CD14-positive monocyte (primary cell): ENCODE measurements around the gene CNTN4. TPM values are rescaled to one million over a fixed set of nuclear protein-coding genes. Genes with fewer than 3 reads are reported as not detected.

Experiments
- DNase-seq, 3 donors: peaks; one replicate each; pipeline ENCODE4 v3.0.0-alpha.2; 2011 to 2022
- H2AFZ ChIP-seq: 2 replicates; pipeline ENCODE4 v1.6.0; 2012; ENCODE audit warnings: mild to moderate bottlenecking, low read depth, low read length, inconsistent platforms; ENCODE audit not compliant: insufficient read depth, poor library complexity, severe bottlenecking
- H3K27ac ChIP-seq, 2 donors: 1 replicate in 1 of 2; 2 replicates in 1 of 2; pipeline ENCODE4 v1.5.1; 2012 to 2013; ENCODE audit warnings: low read length in 2 of 2, control low read depth in 1 of 2, inconsistent platforms in 1 of 2, low read depth in 1 of 2, mild to moderate bottlenecking in 1 of 2
- H3K27me3 ChIP-seq, 2 donors: one replicate each; pipeline versions ENCODE4 v1.6.0 to v1.6.1; 2011 to 2013; ENCODE audit warnings: low read length in 2 of 2; ENCODE audit not compliant: control insufficient read depth in 2 of 2, insufficient read depth in 2 of 2
- H3K36me3 ChIP-seq, 2 donors: replicated peaks in 1 of 2; 1 replicate in 1 of 2; 2 replicates in 1 of 2; pipeline versions ENCODE4 v1.5.1 to v1.6.1; 2012 to 2013; ENCODE audit warnings: low read length in 2 of 2, control low read depth in 1 of 2, inconsistent platforms in 1 of 2, mild to moderate bottlenecking in 1 of 2; ENCODE audit not compliant: insufficient read depth in 2 of 2, control insufficient read depth in 1 of 2
- H3K4me1 ChIP-seq, 2 donors: 1 replicate in 1 of 2; 2 replicates in 1 of 2; pipeline versions ENCODE4 v1.5.1 to v1.6.1; 2012 to 2013; ENCODE audit warnings: low read length in 2 of 2, control low read depth in 1 of 2, inconsistent platforms in 1 of 2, mild to moderate bottlenecking in 1 of 2, moderate library complexity in 1 of 2; ENCODE audit not compliant: insufficient read depth in 2 of 2, control insufficient read depth in 1 of 2
- H3K4me2 ChIP-seq: replicated peaks from 2 replicates; pipeline ENCODE3; 2012; ENCODE audit warnings: low read length, moderate library complexity, mild to moderate bottlenecking; ENCODE audit not compliant: poor library complexity, severe bottlenecking; ENCODE audit errors: extremely low read depth
- H3K4me3 ChIP-seq, 3 experiments: fragments of 200-600 bp in 1 of 3; sonication (generic) in 1 of 3; replicated peaks in 1 of 3; 1 replicate in 2 of 3; 2 replicates in 1 of 3; pipeline ENCODE4 v1.5.1; 2011 to 2013; ENCODE audit warnings: low read length in 3 of 3, mild to moderate bottlenecking in 3 of 3, control low read depth in 2 of 3, low read depth in 2 of 3, inconsistent platforms in 1 of 3, moderate library complexity in 1 of 3
- H3K79me2 ChIP-seq: 2 replicates; pipeline ENCODE4 v1.6.0; 2012; ENCODE audit warnings: mild to moderate bottlenecking, control low read depth, inconsistent platforms, low read length, moderate library complexity; ENCODE audit not compliant: insufficient read depth
- H3K9ac ChIP-seq: 2 replicates; pipeline ENCODE4 v1.6.0; 2017; ENCODE audit warnings: low read length, mild to moderate bottlenecking; ENCODE audit not compliant: insufficient read depth, poor library complexity, severe bottlenecking
- H3K9me3 ChIP-seq, 2 donors: replicated peaks in 1 of 2; 1 replicate in 1 of 2; 2 replicates in 1 of 2; pipeline versions ENCODE4 v1.5.1 to v1.6.1; 2012 to 2013; ENCODE audit warnings: low read length in 2 of 2, control low read depth in 1 of 2; ENCODE audit not compliant: control insufficient read depth in 1 of 2, insufficient read depth in 1 of 2
- H4K20me1 ChIP-seq: 2 replicates; pipeline ENCODE4 v1.6.0; 2012; ENCODE audit warnings: mild to moderate bottlenecking, low read length, control low read depth, moderate library complexity; ENCODE audit not compliant: insufficient read depth
- H3K27ac Mint-ChIP-seq, 7 donors: one replicate each; pipeline ENCODE4 v1.8.0; 2020; ENCODE audit warnings: mild to moderate bottlenecking in 7 of 7, mixed read lengths in 7 of 7, moderate library complexity in 6 of 7, inconsistent platforms in 2 of 7
- H3K27me3 Mint-ChIP-seq, 3 donors: one replicate each; pipeline ENCODE4 v1.8.0; 2021 to 2022; ENCODE audit warnings: low read depth in 3 of 3, mild to moderate bottlenecking in 3 of 3, mixed read lengths in 3 of 3, moderate library complexity in 3 of 3, inconsistent platforms in 1 of 3
- H3K36me3 Mint-ChIP-seq, 2 donors: one replicate each; pipeline ENCODE4 v1.8.0; 2020; ENCODE audit warnings: mixed read lengths in 2 of 2, inconsistent platforms in 1 of 2, mild to moderate bottlenecking in 1 of 2
- H3K4me1 Mint-ChIP-seq: one replicate; pipeline ENCODE4 v1.8.0; 2020; ENCODE audit warnings: mild to moderate bottlenecking, mixed read lengths
- H3K4me3 Mint-ChIP-seq, 2 donors: one replicate each; pipeline ENCODE4 v1.8.0; 2020; ENCODE audit warnings: mild to moderate bottlenecking in 2 of 2, mixed read lengths in 2 of 2, moderate library complexity in 1 of 2
- H3K9me3 Mint-ChIP-seq, 7 donors: one replicate each; pipeline ENCODE4 v1.8.0; 2020 to 2022; ENCODE audit warnings: mixed read lengths in 7 of 7, mild to moderate bottlenecking in 6 of 7, moderate library complexity in 6 of 7, inconsistent platforms in 2 of 7
- CTCF ChIP-seq: fragments of 200-600 bp; IDR thresholded peaks from one replicate; pipeline ENCODE4 v1.8.0; 2022; ENCODE audit warnings: antibody characterized with exemption, mild to moderate bottlenecking
- WGBS: methylation state at CpG from one replicate; pipeline ENCODE4 v1.1.5; 2013; ENCODE audit warnings: missing lambda C conversion rate; ENCODE audit not compliant: insufficient coverage; 5-methylcytosine and 5-hydroxymethylcytosine counted together
- intact Hi-C, 2 donors: fragments of 100-400 bp; cut with micrococcal nuclease; formaldehyde crosslinking; loops; one replicate each; pipeline versions ENCODE4 v1.15.0 to v1.15.1; 2023
- polyA plus RNA-seq, 3 donors: library from polyadenylated mRNA; depleted of rRNA in 1 of 3; unstranded in 2 of 3; stranded (reverse) in 1 of 3; fragments of 300-500 nt in 2 of 3; fragments of >200 nt in 1 of 3; fragmentation: Illumina TruSeq in 2 of 3; gene quantifications; 1 replicate in 2 of 3; 2 replicates in 1 of 3; pipeline ENCODE4 v1.2.3, GENCODE V29; 2012 to 2021

Gene CNTN4
- polyA plus RNA-seq, 3 donors, result not detected

GRCh38 chr3:2697589-2697988 lies 598.9 kb downstream of the CNTN4 start:
- no peak overlapping the region for H3K27ac Mint-ChIP-seq
- intact Hi-C loops, result no loop called here
- H3K36me3 ChIP-seq, result no peaks in the 10 kb centered on the region
- no peaks in the 10 kb centered on the region for H3K36me3 Mint-ChIP-seq
- no peaks in the 10 kb centered on the region for H3K9me3 ChIP-seq
- no peak for TF ChIP-seq CTCF
- H3K9ac ChIP-seq, result no peak overlapping the region
- H3K4me3 Mint-ChIP-seq, result no peak overlapping the region
- no peaks in the 10 kb centered on the region for H3K4me1 ChIP-seq
- no peaks in the 10 kb centered on the region for H3K27me3 Mint-ChIP-seq
- no peak overlapping the region for H3K4me3 ChIP-seq
- WGBS, result no CpG with 5 or more reads among the region's 2 CpGs
- no peaks in the 10 kb centered on the region for H4K20me1 ChIP-seq
- H3K4me1 Mint-ChIP-seq, result no peaks in the 10 kb centered on the region
- DNase-seq, result no peak
- H2AFZ ChIP-seq, result no peak overlapping the region
- H3K4me2 ChIP-seq, result no peak overlapping the region
- H3K27me3 ChIP-seq, result no peaks in the 10 kb centered on the region
- H3K9me3 Mint-ChIP-seq, result peaks cover 0 to 7% (median 3%) of the 10 kb centered on the region in 7 donors
- H3K27ac ChIP-seq, result no peak overlapping the region
- H3K79me2 ChIP-seq, result no peaks in the 10 kb centered on the region

GRCh38 chr3:2701471-2701870 lies 602.8 kb downstream of the CNTN4 start:
- no peaks in the 10 kb centered on the region for H3K79me2 ChIP-seq
- no peak overlapping the region for H3K27ac ChIP-seq
- no peaks in the 10 kb centered on the region for H3K9me3 ChIP-seq
- Mint-ChIP-seq H3K27me3 (no peaks in the 10 kb centered on the region), H3K4me1 (no peaks in the 10 kb centered on the region), H3K27ac (no peak overlapping the region), H3K4me3 (no peak overlapping the region), H3K36me3 (no peaks in the 10 kb centered on the region), H3K9me3 (peaks cover 0 to 7% (median 0%) of the 10 kb centered on the region in 7 donors)
- no peak for TF ChIP-seq CTCF
- H3K4me1 ChIP-seq, result no peaks in the 10 kb centered on the region
- H2AFZ ChIP-seq, result no peak overlapping the region
- no peak overlapping the region for H3K4me2 ChIP-seq
- 100% methylated on average over 3 of the region's 3 CpGs for WGBS
- H4K20me1 ChIP-seq, result no peaks in the 10 kb centered on the region
- H3K36me3 ChIP-seq, result no peaks in the 10 kb centered on the region
- no peaks in the 10 kb centered on the region for H3K27me3 ChIP-seq
- DNase-seq, result no peak
- intact Hi-C loops, result no loop called here
- no peak overlapping the region for H3K9ac ChIP-seq
- H3K4me3 ChIP-seq, result no peak overlapping the region
